Measurements from ENCODE around the gene DIPK1A. TPM values are rescaled to one million over a fixed set of nuclear protein-coding genes. Genes with fewer than 3 reads are reported as not detected.

Gene DIPK1A
- total RNA-seq, 1 donor from 2014 or later = 5.6 TPM

GRCh38 chr1:92995441-92996430 is 34.5 kb upstream of the DIPK1A start:
- H3K9me3 ChIP-seq = no peaks in the 10 kb centered on the region
- intact Hi-C loops (cut with DNase I) = no loop called here
- no peak for DNase-seq
- H3K27me3 ChIP-seq (ENCODE audit: low read depth) = no peaks in the 10 kb centered on the region
- no peaks in the 10 kb centered on the region for H3K36me3 ChIP-seq
- H3K4me3 ChIP-seq = no peak overlapping the region
- ATAC-seq = peak; percentile 75 to 83
- TF ChIP-seq CTCF (IDR thresholded peaks at IDR 0.05) = no peak
- H3K4me1 ChIP-seq = peaks cover 13% of the 10 kb centered on the region
- no peak overlapping the region for H3K27ac ChIP-seq

- no peak overlapping the region for H3K4me3 ChIP-seq
- H3K36me3 ChIP-seq = no peaks in the 10 kb centered on the region
- intact Hi-C loops (cut with DNase I) = loop anchor here (5.0 kb wide), 1 partner anchor 137 kb away; no protein-coding TSS in a partner anchor
- peak; percentile 85 to 87 for ATAC-seq
- TF ChIP-seq CTCF (IDR thresholded peaks at IDR 0.05) = peak; percentile 78
- DNase-seq = no peak
- H3K4me1 ChIP-seq = peaks cover 6% of the 10 kb centered on the region
- no peaks in the 10 kb centered on the region for H3K27me3 ChIP-seq (ENCODE audit: low read depth)
- H3K9me3 ChIP-seq = no peaks in the 10 kb centered on the region
- no peak overlapping the region for H3K27ac ChIP-seq
Observed at GRCh38 chr1:92994105-92994712, 32.9 kb upstream of the DIPK1A start.

DNA sequence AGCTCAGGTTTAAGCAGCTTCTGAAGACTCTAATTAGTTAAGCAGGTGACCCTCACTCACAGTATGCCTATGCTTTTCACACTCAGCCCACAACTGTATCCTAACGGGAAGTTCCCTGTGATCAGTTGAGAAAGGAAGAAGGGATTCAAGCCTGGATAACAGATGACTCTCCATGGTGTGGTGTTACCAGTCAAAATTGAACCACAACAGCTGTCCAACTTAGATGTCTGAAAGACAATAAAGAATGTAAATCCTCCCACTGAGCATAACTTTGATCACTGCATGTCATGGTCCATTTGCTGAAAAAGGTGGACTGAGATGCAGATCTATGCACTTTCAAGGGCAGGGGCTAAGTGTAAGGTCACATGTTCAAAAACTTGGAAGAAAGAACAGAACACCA is 32.3 kb upstream of the DIPK1A start:
- intact Hi-C loops (cut with DNase I) = loop anchor here (5.0 kb wide), 1 partner anchor 136 kb away; no protein-coding TSS in a partner anchor
- H3K27ac ChIP-seq = no peak overlapping the region
- H3K36me3 ChIP-seq = no peaks in the 10 kb centered on the region
- ATAC-seq (no peak), DNase-seq (no peak)
- H3K27me3 ChIP-seq (ENCODE audit: low read depth) = no peaks in the 10 kb centered on the region
- H3K4me3 ChIP-seq = no peak overlapping the region
- H3K4me1 ChIP-seq = peaks cover 6% of the 10 kb centered on the region
- no peak for TF ChIP-seq CTCF (IDR thresholded peaks at IDR 0.05)
- no peaks in the 10 kb centered on the region for H3K9me3 ChIP-seq

DNA sequence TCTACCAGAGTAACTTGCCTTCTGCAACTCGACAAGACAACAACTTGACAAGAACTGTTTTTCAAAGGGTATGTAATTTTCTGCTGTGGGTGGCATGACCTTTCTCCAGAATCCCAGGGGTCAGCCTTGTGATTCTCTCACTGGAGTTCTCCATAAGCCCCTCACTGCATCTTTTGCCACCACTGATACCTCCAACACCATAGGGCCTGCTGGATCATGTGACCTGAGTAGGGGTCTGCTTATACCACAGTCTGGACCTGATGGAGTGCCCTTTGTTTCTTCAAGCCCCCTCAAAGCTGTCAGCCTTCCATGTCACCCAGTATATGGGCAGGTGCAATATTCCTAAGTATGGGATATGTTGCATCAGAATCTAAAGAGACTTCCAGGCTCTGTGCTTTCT is 31.6 kb upstream of the DIPK1A start:
- H3K4me3 ChIP-seq = no peak overlapping the region
- H3K27ac ChIP-seq = no peak overlapping the region
- DNase-seq = no peak
- no peaks in the 10 kb centered on the region for H3K36me3 ChIP-seq
- TF ChIP-seq CTCF (IDR thresholded peaks at IDR 0.05) = no peak
- no peaks in the 10 kb centered on the region for H3K27me3 ChIP-seq (ENCODE audit: low read depth)
- intact Hi-C loops (cut with DNase I) = loop anchor here (5.0 kb wide), 1 partner anchor 136 kb away; no protein-coding TSS in a partner anchor
- H3K4me1 ChIP-seq = peaks cover 6% of the 10 kb centered on the region
- no peaks in the 10 kb centered on the region for H3K9me3 ChIP-seq
- ATAC-seq = no peak

DNA sequence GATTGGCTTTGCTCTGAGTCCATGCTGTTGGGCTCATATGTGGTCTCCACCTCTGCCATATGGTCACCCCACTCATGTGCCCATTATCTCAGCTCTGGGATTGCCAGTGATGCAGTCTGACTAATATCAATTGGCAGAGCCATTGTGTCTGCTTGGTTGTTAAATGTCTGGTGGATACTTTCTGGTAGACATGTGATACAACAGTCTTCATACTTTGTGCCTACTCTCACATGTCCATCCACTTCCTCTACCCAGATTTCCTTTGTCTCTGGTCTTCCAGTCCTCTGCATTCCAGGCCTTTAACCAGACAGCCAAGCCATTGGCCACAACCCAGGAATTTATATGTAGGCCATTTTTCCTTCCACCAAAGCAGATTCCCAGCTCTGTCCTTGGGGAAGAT is 30.8 kb upstream of the DIPK1A start:
- Histone ChIP-seq H3K4me3 (no peak overlapping the region), H3K36me3 (no peaks in the 10 kb centered on the region), H3K27ac (no peak overlapping the region), H3K27me3 (ENCODE audit: low read depth) (no peaks in the 10 kb centered on the region), H3K4me1 (peaks cover 6% of the 10 kb centered on the region), H3K9me3 (no peaks in the 10 kb centered on the region)
- no peak for DNase-seq
- ATAC-seq = no peak
- no peak for TF ChIP-seq CTCF (IDR thresholded peaks at IDR 0.05)
- intact Hi-C loops (cut with DNase I) = loop anchor here (5.0 kb wide), 1 partner anchor 135 kb away; no protein-coding TSS in a partner anchor

All from lower lobe of right lung (tissue), 2 donors.